Transverse colon (tissue), 4 donors: ENCODE measurements around the gene CDH24. TPM values are rescaled to one million over a fixed set of nuclear protein-coding genes. Genes with fewer than 3 reads are reported as not detected.

Experiments used
- DNase-seq: peaks from one replicate; pipeline ENCODE4 v3.0.0-alpha.2; 2019
- H3K27ac ChIP-seq, 4 donors: fragments of 200-600 bp; sonication (generic); 2 replicates each; pipeline ENCODE4 v1.5.1; 2016 to 2018; ENCODE audit warnings: inconsistent platforms in 4 of 4
- H3K27me3 ChIP-seq: fragments of 200-600 bp; sonication (generic); 2 replicates; pipeline ENCODE4 v1.5.1; 2017; ENCODE audit warnings: inconsistent platforms
- H3K36me3 ChIP-seq, 4 donors: fragments of 200-600 bp; sonication (generic); 2 replicates each; pipeline ENCODE4 v1.5.1; 2017 to 2019; ENCODE audit warnings: inconsistent platforms in 4 of 4
- H3K4me1 ChIP-seq, 4 donors: fragments of 200-600 bp; sonication (generic); 2 replicates each; pipeline ENCODE4 v1.5.1; 2017 to 2020; ENCODE audit warnings: inconsistent platforms in 4 of 4
- H3K4me3 ChIP-seq, 4 donors: fragments of 200-600 bp; sonication (generic); 1 replicate in 1 of 4; 2 replicates in 3 of 4; pipeline versions ENCODE4 v1.5.1 to v1.6.1; 2017 to 2019; ENCODE audit warnings: inconsistent platforms in 4 of 4
- H3K9me3 ChIP-seq, 2 donors: fragments of 200-600 bp; sonication (generic); 2 replicates each; pipeline ENCODE4 v1.5.1; 2017 to 2019; ENCODE audit warnings: inconsistent platforms in 2 of 2
- CTCF ChIP-seq, 5 experiments: fragments of 200-600 bp in 3 of 5; fragments of 450-650 bp in 2 of 5; sonication (generic) in 3 of 5; IDR thresholded peaks; 1 replicate in 2 of 5; 2 replicates in 3 of 5; pipeline ENCODE4 v1.5.1; 2016 to 2017; ENCODE audit warnings: antibody characterized with exemption in 5 of 5, inconsistent platforms in 3 of 5, mild to moderate bottlenecking in 2 of 5, moderate library complexity in 1 of 5
- EP300 ChIP-seq: sonication (generic); formaldehyde crosslinking; IDR thresholded peaks from one replicate; pipeline ENCODE4 v1.6.1; 2017; ENCODE audit warnings: antibody characterized with exemption, low read depth
- POLR2A ChIP-seq: fragments of 450-650 bp; IDR thresholded peaks from one replicate; pipeline ENCODE4 v1.6.1; 2016; ENCODE audit warnings: antibody characterized with exemption, mild to moderate bottlenecking, moderate library complexity
- POLR2AphosphoS5 ChIP-seq, 3 donors: sonication (generic); formaldehyde crosslinking; IDR thresholded peaks; one replicate each; pipeline ENCODE4 v1.6.1; 2016; ENCODE audit warnings: antibody characterized with exemption in 3 of 3
- WGBS, 2 donors: methylation state at CpG; one replicate each; pipeline ENCODE4 v1.1.5; 2018; ENCODE audit warnings: low coverage in 1 of 2; 5-methylcytosine and 5-hydroxymethylcytosine counted together
- in situ Hi-C, 4 donors: fragments of 200-750 bp; cut with MboI; loops; one replicate each; pipeline versions ENCODE4 v1.15.0 to v1.15.1; 2017; ENCODE audit warnings: low sequenced_read_pairs in 3 of 4, low pct_ligation_motif_present in 1 of 4, low pct_unique_long_range_greater_than_20kb in 1 of 4
- intact Hi-C: fragments of 100-400 bp; cut with DNase I; formaldehyde crosslinking; loops from one replicate; pipeline ENCODE4 v1.15.1; 2023; ENCODE audit warnings: low total_unique reads
- total RNA-seq, 4 donors: library from RNA; depleted of rRNA; stranded (reverse); fragments of >200 nt; gene quantifications; one replicate each; pipeline ENCODE4 v1.1.0, GENCODE V29; 2016

Gene CDH24
- total RNA-seq, 4 donors from 2014 or later, result 1.2 to 6.0 (median 4.2) TPM

DNA sequence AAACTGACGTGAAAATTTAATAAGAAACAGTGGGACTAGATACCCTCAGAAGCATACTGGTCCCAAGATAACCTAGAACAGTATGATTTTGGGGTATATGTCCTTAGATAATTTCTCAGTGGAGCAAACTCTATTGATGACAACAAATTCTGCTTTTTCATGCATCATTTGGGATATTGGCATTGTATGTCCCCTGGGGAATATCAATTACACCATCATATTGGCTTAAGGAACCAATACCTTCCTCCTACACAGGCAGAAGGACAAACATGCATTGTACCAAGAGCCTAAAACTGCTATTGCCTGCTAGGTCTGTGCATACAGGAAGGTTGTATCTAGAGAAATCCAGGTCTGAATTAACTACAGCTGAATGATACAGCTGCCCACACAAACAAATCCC is 17.6 kb upstream of the CDH24 start:
- no peak for DNase-seq
- WGBS, 2 donors, result 93 to 100% methylated on average over 1 of the region's 1 CpG
- Histone ChIP-seq H3K4me1 (peaks cover 10 to 60% (median 31%) of the 10 kb centered on the region in 4 donors), H3K27me3 (no peaks in the 10 kb centered on the region), H3K36me3 (peaks cover 0 to 68% (median 32%) of the 10 kb centered on the region in 4 donors), H3K4me3 (no peak overlapping the region), H3K9me3 (no peaks in the 10 kb centered on the region), H3K27ac (no peak overlapping the region)
- in situ Hi-C loops, result no loop called here
- intact Hi-C loops, result no loop called here
- TF ChIP-seq POLR2A (no peak), CTCF (IDR thresholded peaks at IDR 0.05) (no peak), EP300 (no peak)

DNA sequence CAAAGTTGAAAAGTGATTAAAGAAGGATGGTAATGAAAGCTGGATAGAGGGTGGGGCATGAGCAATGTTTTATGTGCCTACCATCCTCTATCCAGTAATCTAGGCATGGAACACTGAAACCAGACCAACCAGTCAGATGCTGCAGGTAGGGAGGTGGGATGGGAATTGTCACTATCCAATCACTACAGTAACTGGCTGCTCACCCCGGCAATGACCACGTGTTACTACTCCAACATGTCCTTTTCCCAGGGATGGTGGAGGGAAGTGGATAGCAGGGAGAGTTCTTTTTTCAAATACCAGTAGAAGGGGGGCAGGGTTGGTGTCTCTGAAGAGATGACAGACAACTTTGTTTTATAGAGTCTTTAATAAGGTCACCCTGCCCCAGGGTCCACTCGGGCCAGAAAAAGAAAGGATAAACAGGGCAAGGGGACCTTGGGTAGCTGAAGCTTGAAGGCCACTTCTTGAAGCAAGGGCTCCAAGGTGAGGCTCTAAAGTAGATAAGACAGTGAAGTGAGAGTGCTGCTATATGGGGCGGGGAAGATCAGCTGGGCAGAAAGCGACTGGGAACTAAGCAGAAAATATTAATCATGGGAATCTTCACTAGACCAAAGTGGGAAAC is 14.7 kb upstream of the CDH24 start:
- Histone ChIP-seq H3K4me1 (peaks cover 10 to 53% (median 28%) of the 10 kb centered on the region in 4 donors), H3K4me3 (peak overlapping the region in 2 of 4 donors; percentile 49 to 57), H3K27ac (peak overlapping the region; percentile 73 to 90 (median 82)), H3K9me3 (no peaks in the 10 kb centered on the region), H3K27me3 (no peaks in the 10 kb centered on the region), H3K36me3 (peaks cover 0 to 55% (median 22%) of the 10 kb centered on the region in 4 donors)
- 48 to 92% methylated on average over 2 to 5 of the region's 5 CpGs for WGBS, 2 donors
- TF ChIP-seq EP300 (no peak), POLR2A (no peak), POLR2AphosphoS5 (IDR thresholded peaks at IDR 0.05) (no peak), CTCF (IDR thresholded peaks at IDR 0.05) (no peak)
- in situ Hi-C loops, result no loop called here
- intact Hi-C loops, result no loop called here
- DNase-seq, result no peak

GRCh38 chr14:23071244-23071920 is 14.1 kb upstream of the CDH24 start:
- peaks cover 0 to 55% (median 19%) of the 10 kb centered on the region in 4 donors for H3K36me3 ChIP-seq
- peak overlapping the region; percentile 73 to 90 (median 82) for H3K27ac ChIP-seq
- DNase-seq, result peak; percentile 85
- H3K9me3 ChIP-seq, result no peaks in the 10 kb centered on the region
- TF ChIP-seq POLR2A, result peak; percentile 36
- TF ChIP-seq CTCF (IDR thresholded peaks at IDR 0.05), result no peak
- no peak for TF ChIP-seq EP300
- peak; percentile 68 to 73 (median 69) for TF ChIP-seq POLR2AphosphoS5 (IDR thresholded peaks at IDR 0.05)
- peaks cover 10 to 48% (median 28%) of the 10 kb centered on the region in 4 donors for H3K4me1 ChIP-seq
- peak overlapping the region; percentile 13 to 57 (median 51) for H3K4me3 ChIP-seq
- 0 to 2% methylated on average over 2 to 13 of the region's 14 CpGs for WGBS, 2 donors
- in situ Hi-C loops (no loop called here), intact Hi-C loops (no loop called here)
- H3K27me3 ChIP-seq, result no peaks in the 10 kb centered on the region

GRCh38 chr14:23070262-23071129 is 13.2 kb upstream of the CDH24 start:
- no peak for DNase-seq
- TF ChIP-seq CTCF (IDR thresholded peaks at IDR 0.05), result no peak
- no peak for TF ChIP-seq POLR2A
- no peak for TF ChIP-seq POLR2AphosphoS5 (IDR thresholded peaks at IDR 0.05)
- no peak for TF ChIP-seq EP300
- H3K4me1 ChIP-seq, result peaks cover 10 to 47% (median 28%) of the 10 kb centered on the region in 4 donors
- 14 to 19% methylated on average over 7 to 10 of the region's 10 CpGs for WGBS, 2 donors
- H3K4me3 ChIP-seq, result peak overlapping the region in 3 of 4 donors; percentile 49 to 57 (median 53)
- peak overlapping the region; percentile 73 to 90 (median 82) for H3K27ac ChIP-seq
- in situ Hi-C loops, result no loop called here
- H3K27me3 ChIP-seq, result no peaks in the 10 kb centered on the region
- no peaks in the 10 kb centered on the region for H3K9me3 ChIP-seq
- intact Hi-C loops, result no loop called here
- H3K36me3 ChIP-seq, result peaks cover 0 to 55% (median 16%) of the 10 kb centered on the region in 4 donors
